Measurements from ENCODE around the gene ASB10.

The ASB10 gene

GRCh38 chr7:151178831-151179230 lies 8.2 kb downstream of the ASB10 start:
- peak overlapping the region; percentile 3 for H3K56ac ChIP-seq (ENCODE audit: low read length)
- no peak overlapping the region for H4K5ac ChIP-seq (ENCODE audit: low read length)
- H3K18ac ChIP-seq (ENCODE audit: low read length): no peak overlapping the region
- no peak overlapping the region for H3K4ac ChIP-seq (ENCODE audit: low read depth, low read length)
- H3K79me2 ChIP-seq (ENCODE audit: control insufficient read depth, insufficient read depth, low read length): no peaks in the 10 kb centered on the region
- no peak overlapping the region for H2BK5ac ChIP-seq (ENCODE audit: low read length)
- H3K4me3 ChIP-seq (ENCODE audit: low read length): no peak overlapping the region
- H3K27me3 ChIP-seq (ENCODE audit: insufficient read depth, low read length, poor library complexity): no peaks in the 10 kb centered on the region
- no CpG with 5 or more reads among the region's 2 CpGs for WGBS (ENCODE audit: extremely low coverage, insufficient coverage, low lambda C conversion rate)
- H2AK5ac ChIP-seq (ENCODE audit: low read length): no peak overlapping the region
- H2BK120ac ChIP-seq (ENCODE audit: low read depth, low read length): no peak overlapping the region
- H3K79me1 ChIP-seq (ENCODE audit: low read length): no peaks in the 10 kb centered on the region
- no peaks in the 10 kb centered on the region for H3K36me3 ChIP-seq (ENCODE audit: control insufficient read depth, insufficient read depth, low read length)
- no peak overlapping the region for H3K4me2 ChIP-seq (ENCODE audit: low read length)
- H3K9ac ChIP-seq (ENCODE audit: low read length): no peak overlapping the region
- no peak for DNase-seq
- no peak overlapping the region for H2BK15ac ChIP-seq (replicated peaks; ENCODE audit: low read depth)
- no peak overlapping the region for H3K23ac ChIP-seq (ENCODE audit: low read length)
- H3K27ac ChIP-seq (ENCODE audit: low read depth, low read length): no peak overlapping the region
- H4K8ac ChIP-seq (ENCODE audit: low read depth, low read length): no peak overlapping the region
- H3K4me1 ChIP-seq (ENCODE audit: control insufficient read depth, low read depth, low read length): no peaks in the 10 kb centered on the region

DNA sequence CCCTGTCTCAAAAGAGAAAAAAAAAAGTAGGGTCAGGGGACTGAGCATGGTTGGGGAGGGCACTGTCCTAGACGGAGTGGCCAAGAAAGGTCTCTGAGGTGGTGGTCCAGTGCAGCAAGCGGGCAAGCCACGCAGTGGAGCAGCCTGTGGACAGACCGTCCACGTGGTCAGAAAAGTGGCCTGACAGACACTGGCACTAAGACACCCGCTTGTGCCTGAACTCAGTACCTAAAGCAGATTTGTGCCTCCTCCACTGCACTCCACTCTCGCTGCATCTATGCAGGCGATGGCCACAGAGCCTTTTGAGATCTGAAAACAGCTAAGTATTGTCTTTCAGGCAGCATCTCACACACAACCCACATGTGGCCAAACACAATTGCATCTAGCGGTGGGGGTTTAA lies 8.8 kb downstream of the ASB10 start:
- Histone ChIP-seq H3K23ac (ENCODE audit: low read length) (no peak overlapping the region), H2BK120ac (ENCODE audit: low read depth, low read length) (no peak overlapping the region), H3K56ac (ENCODE audit: low read length) (no peak overlapping the region), H2AK5ac (ENCODE audit: low read length) (no peak overlapping the region), H3K4me1 (ENCODE audit: control insufficient read depth, low read depth, low read length) (no peaks in the 10 kb centered on the region), H3K18ac (ENCODE audit: low read length) (no peak overlapping the region), H3K27ac (ENCODE audit: low read depth, low read length) (no peak overlapping the region), H2BK5ac (ENCODE audit: low read length) (no peak overlapping the region), H2BK15ac (replicated peaks; ENCODE audit: low read depth) (no peak overlapping the region), H3K4me2 (ENCODE audit: low read length) (no peak overlapping the region), H3K79me1 (ENCODE audit: low read length) (no peaks in the 10 kb centered on the region), H3K4me3 (ENCODE audit: low read length) (no peak overlapping the region), H3K9ac (ENCODE audit: low read length) (no peak overlapping the region), H3K79me2 (ENCODE audit: control insufficient read depth, insufficient read depth, low read length) (no peaks in the 10 kb centered on the region), H4K5ac (ENCODE audit: low read length) (no peak overlapping the region), H3K36me3 (ENCODE audit: control insufficient read depth, insufficient read depth, low read length) (no peaks in the 10 kb centered on the region), H3K27me3 (ENCODE audit: insufficient read depth, low read length, poor library complexity) (peaks cover 1% of the 10 kb centered on the region), H3K4ac (ENCODE audit: low read depth, low read length) (no peak overlapping the region), H4K8ac (ENCODE audit: low read depth, low read length) (no peak overlapping the region)
- WGBS (ENCODE audit: extremely low coverage, insufficient coverage, low lambda C conversion rate): no CpG with 5 or more reads among the region's 9 CpGs
- no peak for DNase-seq

GRCh38 chr7:151177310-151177709 lies 9.7 kb downstream of the ASB10 start:
- Histone ChIP-seq H3K4ac (ENCODE audit: low read depth, low read length) (no peak overlapping the region), H3K4me2 (ENCODE audit: low read length) (no peak overlapping the region), H3K36me3 (ENCODE audit: control insufficient read depth, insufficient read depth, low read length) (no peaks in the 10 kb centered on the region), H3K23ac (ENCODE audit: low read length) (no peak overlapping the region), H4K5ac (ENCODE audit: low read length) (no peak overlapping the region), H3K79me1 (ENCODE audit: low read length) (no peaks in the 10 kb centered on the region), H3K27me3 (ENCODE audit: insufficient read depth, low read length, poor library complexity) (peaks cover 5% of the 10 kb centered on the region), H2AK5ac (ENCODE audit: low read length) (no peak overlapping the region), H3K4me1 (ENCODE audit: control insufficient read depth, low read depth, low read length) (no peaks in the 10 kb centered on the region), H4K8ac (ENCODE audit: low read depth, low read length) (no peak overlapping the region), H3K18ac (ENCODE audit: low read length) (no peak overlapping the region), H2BK15ac (replicated peaks; ENCODE audit: low read depth) (no peak overlapping the region), H3K56ac (ENCODE audit: low read length) (no peak overlapping the region), H2BK5ac (ENCODE audit: low read length) (no peak overlapping the region), H3K9ac (ENCODE audit: low read length) (no peak overlapping the region), H2BK120ac (ENCODE audit: low read depth, low read length) (no peak overlapping the region), H3K79me2 (ENCODE audit: control insufficient read depth, insufficient read depth, low read length) (no peaks in the 10 kb centered on the region), H3K27ac (ENCODE audit: low read depth, low read length) (no peak overlapping the region), H3K4me3 (ENCODE audit: low read length) (no peak overlapping the region)
- no CpG with 5 or more reads among the region's 1 CpG for WGBS (ENCODE audit: extremely low coverage, insufficient coverage, low lambda C conversion rate)
- no peak for DNase-seq

GRCh38 chr7:151176401-151176800 lies 10.6 kb downstream of the ASB10 start:
- no peak for DNase-seq
- Histone ChIP-seq H3K79me2 (ENCODE audit: control insufficient read depth, insufficient read depth, low read length) (no peaks in the 10 kb centered on the region), H3K36me3 (ENCODE audit: control insufficient read depth, insufficient read depth, low read length) (no peaks in the 10 kb centered on the region), H3K4me3 (ENCODE audit: low read length) (no peak overlapping the region), H3K23ac (ENCODE audit: low read length) (no peak overlapping the region), H3K27ac (ENCODE audit: low read depth, low read length) (no peak overlapping the region), H3K56ac (ENCODE audit: low read length) (no peak overlapping the region), H3K79me1 (ENCODE audit: low read length) (no peaks in the 10 kb centered on the region), H2BK15ac (replicated peaks; ENCODE audit: low read depth) (no peak overlapping the region), H3K4me1 (ENCODE audit: control insufficient read depth, low read depth, low read length) (no peaks in the 10 kb centered on the region), H3K4ac (ENCODE audit: low read depth, low read length) (no peak overlapping the region), H3K18ac (ENCODE audit: low read length) (no peak overlapping the region), H4K5ac (ENCODE audit: low read length) (no peak overlapping the region), H2BK5ac (ENCODE audit: low read length) (no peak overlapping the region), H2BK120ac (ENCODE audit: low read depth, low read length) (no peak overlapping the region), H3K4me2 (ENCODE audit: low read length) (no peak overlapping the region), H3K27me3 (ENCODE audit: insufficient read depth, low read length, poor library complexity) (peaks cover 5% of the 10 kb centered on the region), H2AK5ac (ENCODE audit: low read length) (no peak overlapping the region), H3K9ac (ENCODE audit: low read length) (no peak overlapping the region), H4K8ac (ENCODE audit: low read depth, low read length) (no peak overlapping the region)
- WGBS (ENCODE audit: extremely low coverage, insufficient coverage, low lambda C conversion rate): no CpG with 5 or more reads among the region's 9 CpGs

- Histone ChIP-seq H3K79me1 (ENCODE audit: low read length) (no peaks in the 10 kb centered on the region), H3K18ac (ENCODE audit: low read length) (no peak overlapping the region), H2BK5ac (ENCODE audit: low read length) (no peak overlapping the region), H4K5ac (ENCODE audit: low read length) (no peak overlapping the region), H3K23ac (ENCODE audit: low read length) (no peak overlapping the region), H3K56ac (ENCODE audit: low read length) (no peak overlapping the region), H3K4ac (ENCODE audit: low read depth, low read length) (no peak overlapping the region), H3K4me3 (ENCODE audit: low read length) (no peak overlapping the region), H2AK5ac (ENCODE audit: low read length) (no peak overlapping the region), H3K79me2 (ENCODE audit: control insufficient read depth, insufficient read depth, low read length) (no peaks in the 10 kb centered on the region), H3K27me3 (ENCODE audit: insufficient read depth, low read length, poor library complexity) (peaks cover 5% of the 10 kb centered on the region), H3K27ac (ENCODE audit: low read depth, low read length) (no peak overlapping the region), H3K4me2 (ENCODE audit: low read length) (no peak overlapping the region), H4K8ac (ENCODE audit: low read depth, low read length) (no peak overlapping the region), H3K36me3 (ENCODE audit: control insufficient read depth, insufficient read depth, low read length) (no peaks in the 10 kb centered on the region), H3K4me1 (ENCODE audit: control insufficient read depth, low read depth, low read length) (no peaks in the 10 kb centered on the region), H2BK15ac (replicated peaks; ENCODE audit: low read depth) (no peak overlapping the region), H3K9ac (ENCODE audit: low read length) (no peak overlapping the region), H2BK120ac (ENCODE audit: low read depth, low read length) (no peak overlapping the region)
- WGBS (ENCODE audit: extremely low coverage, insufficient coverage, low lambda C conversion rate): no CpG with 5 or more reads among the region's 23 CpGs
- DNase-seq: no peak
Observed at GRCh38 chr7:151175793-151176311, 11.2 kb downstream of the ASB10 start.

GRCh38 chr7:151175047-151175792 lies 11.8 kb downstream of the ASB10 start:
- Histone ChIP-seq H4K5ac (ENCODE audit: low read length) (no peak overlapping the region), H3K56ac (ENCODE audit: low read length) (no peak overlapping the region), H3K4me2 (ENCODE audit: low read length) (no peak overlapping the region), H3K18ac (ENCODE audit: low read length) (no peak overlapping the region), H3K4ac (ENCODE audit: low read depth, low read length) (no peak overlapping the region), H3K23ac (ENCODE audit: low read length) (no peak overlapping the region), H3K79me2 (ENCODE audit: control insufficient read depth, insufficient read depth, low read length) (no peaks in the 10 kb centered on the region), H3K27ac (ENCODE audit: low read depth, low read length) (no peak overlapping the region), H3K9ac (ENCODE audit: low read length) (no peak overlapping the region), H2BK120ac (ENCODE audit: low read depth, low read length) (no peak overlapping the region), H2AK5ac (ENCODE audit: low read length) (no peak overlapping the region), H4K8ac (ENCODE audit: low read depth, low read length) (no peak overlapping the region), H3K4me3 (ENCODE audit: low read length) (no peak overlapping the region), H2BK5ac (ENCODE audit: low read length) (no peak overlapping the region), H3K36me3 (ENCODE audit: control insufficient read depth, insufficient read depth, low read length) (no peaks in the 10 kb centered on the region), H3K4me1 (ENCODE audit: control insufficient read depth, low read depth, low read length) (no peaks in the 10 kb centered on the region), H3K79me1 (ENCODE audit: low read length) (no peaks in the 10 kb centered on the region), H3K27me3 (ENCODE audit: insufficient read depth, low read length, poor library complexity) (peaks cover 6% of the 10 kb centered on the region), H2BK15ac (replicated peaks; ENCODE audit: low read depth) (no peak overlapping the region)
- no peak for DNase-seq
- no CpG with 5 or more reads among the region's 16 CpGs for WGBS (ENCODE audit: extremely low coverage, insufficient coverage, low lambda C conversion rate)

Measured in mesendoderm (in vitro differentiated cells).